RCC 7860 (cell line): ENCODE results near the gene MYLK3.
"Not testable (repeated sequence)": the region's sequence is repeated elsewhere in the genome, so short reads cannot be mapped to it uniquely, and the experiment has no call there.

ENCODE experiments used
- DNase-seq: peaks from one replicate; pipeline ENCODE4 v3.0.0-alpha.2; 2015; ENCODE audit warnings: low spot score
- FAIRE-seq: peaks from 2 replicates; lab custom pipeline; 2012; peaks lifted over from hg19 to GRCh38; lab: Jason Lieb, UNC

Gene MYLK3

GRCh38 chr16:46691726-46692125, 56.4 kb downstream of the MYLK3 start:
- DNase-seq (no peak), FAIRE-seq (no peak)

- no peak for FAIRE-seq
- DNase-seq = no peak
These were observed 57.6 kb downstream of the MYLK3 start for GRCh38 chr16:46690281-46691178.

GRCh38 chr16:46689365-46690280, 58.5 kb downstream of the MYLK3 start, which contains the start of gene ORC6:
Gene ORC6 (plus strand): TSS chr16:46689659. CDS start chr16:46689706, 47 bp downstream.
- DNase-seq (peak; percentile 88), FAIRE-seq (peak; percentile 56)

GRCh38 chr16:46688654-46689364, 59.3 kb downstream of the MYLK3 start, which contains the start of gene VPS35:
Gene VPS35 (minus strand): TSS chr16:46689178. CDS start chr16:46689133, 45 bp downstream.
- DNase-seq (peak; percentile 96), FAIRE-seq (peak; percentile 28)

- no peak for FAIRE-seq
- no peak for DNase-seq
These were observed 60.0 kb downstream of the MYLK3 start for GRCh38 chr16:46688101-46688653.

GRCh38 chr16:46687486-46687885, 60.7 kb downstream of the MYLK3 start:
- FAIRE-seq (no peak), DNase-seq (no peak)

- DNase-seq = no peak
- FAIRE-seq = no peak
These were observed 61.2 kb downstream of the MYLK3 start for GRCh38 chr16:46686815-46687473.

- not testable (repeated sequence) for DNase-seq, FAIRE-seq
These were observed 66.3 kb downstream of the MYLK3 start for GRCh38 chr16:46681867-46682266.

GRCh38 chr16:46677943-46678342, 70.2 kb downstream of the MYLK3 start:
- FAIRE-seq, DNase-seq: not testable (repeated sequence)

GRCh38 chr16:46673320-46674013, 74.7 kb downstream of the MYLK3 start:
- no peak for FAIRE-seq
- peak; percentile 47 for DNase-seq

GRCh38 chr16:46662123-46662522, 86.0 kb downstream of the MYLK3 start:
- DNase-seq (no peak), FAIRE-seq (no peak)

GRCh38 chr16:46658925-46659324, 89.2 kb downstream of the MYLK3 start:
- no peak for DNase-seq
- FAIRE-seq = no peak
